GM12801 (cell line): ENCODE data around the gene CACNA2D3.

Experiments used
- TF ChIP-seq, protein P1 (sequence below): IDR thresholded peaks from one replicate; pipeline ENCODE4 v1.5.1; 2011; ENCODE audit warnings: control low read depth; ENCODE audit not compliant: insufficient read length; ENCODE audit errors: extremely low read depth

CACNA2D3 gene

DNA sequence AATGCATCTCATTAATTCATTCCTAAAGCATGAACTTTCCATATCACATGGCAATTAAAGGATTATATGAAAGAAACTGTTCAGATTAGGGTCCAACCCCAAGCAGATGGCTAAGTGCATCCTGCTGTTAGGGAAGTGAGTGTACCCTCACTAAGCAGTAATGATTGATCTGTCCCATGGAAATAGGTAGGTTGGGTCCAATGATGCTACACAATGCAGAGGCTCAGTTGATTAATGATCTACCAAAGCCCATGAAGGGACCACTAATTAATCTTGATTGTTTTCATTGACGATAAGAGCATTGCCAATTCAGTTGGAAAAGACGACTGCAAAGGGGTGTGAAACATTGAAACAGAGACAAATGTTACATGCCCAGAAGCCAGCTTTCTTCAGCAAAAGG lies 1000.0 kb downstream of the CACNA2D3 start:
- TF ChIP-seq, protein P1, sequence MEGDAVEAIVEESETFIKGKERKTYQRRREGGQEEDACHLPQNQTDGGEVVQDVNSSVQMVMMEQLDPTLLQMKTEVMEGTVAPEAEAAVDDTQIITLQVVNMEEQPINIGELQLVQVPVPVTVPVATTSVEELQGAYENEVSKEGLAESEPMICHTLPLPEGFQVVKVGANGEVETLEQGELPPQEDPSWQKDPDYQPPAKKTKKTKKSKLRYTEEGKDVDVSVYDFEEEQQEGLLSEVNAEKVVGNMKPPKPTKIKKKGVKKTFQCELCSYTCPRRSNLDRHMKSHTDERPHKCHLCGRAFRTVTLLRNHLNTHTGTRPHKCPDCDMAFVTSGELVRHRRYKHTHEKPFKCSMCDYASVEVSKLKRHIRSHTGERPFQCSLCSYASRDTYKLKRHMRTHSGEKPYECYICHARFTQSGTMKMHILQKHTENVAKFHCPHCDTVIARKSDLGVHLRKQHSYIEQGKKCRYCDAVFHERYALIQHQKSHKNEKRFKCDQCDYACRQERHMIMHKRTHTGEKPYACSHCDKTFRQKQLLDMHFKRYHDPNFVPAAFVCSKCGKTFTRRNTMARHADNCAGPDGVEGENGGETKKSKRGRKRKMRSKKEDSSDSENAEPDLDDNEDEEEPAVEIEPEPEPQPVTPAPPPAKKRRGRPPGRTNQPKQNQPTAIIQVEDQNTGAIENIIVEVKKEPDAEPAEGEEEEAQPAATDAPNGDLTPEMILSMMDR = no peak
